Liver (tissue), 9 donors: Measurements from ENCODE around the gene TBRG4. TPM values are rescaled to one million over a fixed set of nuclear protein-coding genes. Genes with fewer than 3 reads are reported as not detected.

Experiments
- DNase-seq: peaks from one replicate; pipeline ENCODE4 v3.0.0-alpha.2; 2017; ENCODE audit warnings: low spot score
- H3K27ac ChIP-seq, 2 donors: one replicate each; pipeline ENCODE4 v1.7.0; 2013; ENCODE audit warnings: inconsistent platforms in 2 of 2, low read length in 2 of 2, control low read depth in 1 of 2, low read depth in 1 of 2, mild to moderate bottlenecking in 1 of 2
- H3K27me3 ChIP-seq, 4 donors: one replicate each; pipeline versions ENCODE4 v1.6.1 to v1.7.0; 2013; ENCODE audit warnings: low read length in 3 of 4, inconsistent platforms in 1 of 4, mild to moderate bottlenecking in 1 of 4, moderate library complexity in 1 of 4; ENCODE audit not compliant: control insufficient read depth in 4 of 4, insufficient read depth in 4 of 4
- H3K36me3 ChIP-seq, 4 donors: one replicate each; pipeline versions ENCODE4 v1.6.1 to v1.7.0; 2013; ENCODE audit warnings: low read length in 3 of 4, mild to moderate bottlenecking in 3 of 4, low read depth in 1 of 4, moderate library complexity in 1 of 4; ENCODE audit not compliant: control insufficient read depth in 4 of 4, insufficient read depth in 3 of 4
- H3K4me1 ChIP-seq, 4 donors: one replicate each; pipeline versions ENCODE4 v1.6.1 to v1.7.0; 2013; ENCODE audit warnings: low read length in 3 of 4, mild to moderate bottlenecking in 3 of 4, moderate library complexity in 1 of 4; ENCODE audit not compliant: control insufficient read depth in 4 of 4, insufficient read depth in 4 of 4
- H3K4me3 ChIP-seq, 3 donors: one replicate each; pipeline versions ENCODE4 v1.6.1 to v1.7.0; 2013; ENCODE audit warnings: low read length in 3 of 3, control low read depth in 1 of 3, low read depth in 1 of 3, mild to moderate bottlenecking in 1 of 3
- H3K9ac ChIP-seq, 2 donors: one replicate each; pipeline ENCODE4 v1.7.0; 2013; ENCODE audit warnings: low read length in 2 of 2, mild to moderate bottlenecking in 2 of 2, moderate library complexity in 2 of 2, control low read depth in 1 of 2, low read depth in 1 of 2
- H3K9me3 ChIP-seq, 4 donors: one replicate each; pipeline versions ENCODE4 v1.6.1 to v1.7.0; 2013; ENCODE audit warnings: low read length in 3 of 4; ENCODE audit not compliant: control insufficient read depth in 4 of 4
- ATF3 ChIP-seq: IDR thresholded peaks from 2 replicates; pipeline ENCODE4 v1.6.1; 2016; ENCODE audit warnings: antibody characterized with exemption
- CTCF ChIP-seq: fragments of 150-350 bp; IDR thresholded peaks from 2 replicates; pipeline ENCODE4 v1.5.1; 2017; ENCODE audit warnings: improper control_type of control experiment, low read depth, low read length; ENCODE audit not compliant: missing input control
- FOXA1 ChIP-seq: IDR thresholded peaks from 2 replicates; pipeline ENCODE4 v1.6.1; 2016; ENCODE audit warnings: antibody characterized with exemption
- FOXA2 ChIP-seq: IDR thresholded peaks from 2 replicates; pipeline ENCODE4 v1.6.1; 2016; ENCODE audit warnings: antibody characterized with exemption
- GABPA ChIP-seq, 2 donors: IDR thresholded peaks in 1 of 2; conservative IDR thresholded peaks in 1 of 2; 2 replicates each; pipeline ENCODE4 v1.6.1; 2016; ENCODE audit warnings: antibody characterized with exemption in 2 of 2, mild to moderate bottlenecking in 1 of 2, moderate library complexity in 1 of 2
- HNF4A ChIP-seq, 2 donors: conservative IDR thresholded peaks; 2 replicates each; pipeline ENCODE4 v1.6.1; 2016; ENCODE audit warnings: antibody characterized with exemption in 2 of 2, mild to moderate bottlenecking in 2 of 2
- HNF4G ChIP-seq: IDR thresholded peaks from 2 replicates; pipeline ENCODE4 v1.6.1; 2016; ENCODE audit warnings: antibody characterized with exemption
- JUND ChIP-seq, 2 donors: IDR thresholded peaks; 2 replicates each; pipeline ENCODE4 v1.6.1; 2016; ENCODE audit warnings: antibody characterized with exemption in 2 of 2
- MAX ChIP-seq: IDR thresholded peaks from 2 replicates; pipeline ENCODE4 v1.6.1; 2016; ENCODE audit warnings: antibody characterized with exemption
- NR2F2 ChIP-seq: IDR thresholded peaks from 2 replicates; pipeline ENCODE4 v1.6.1; 2016; ENCODE audit warnings: antibody characterized with exemption
- RAD21 ChIP-seq, 2 donors: IDR thresholded peaks; 2 replicates each; pipeline ENCODE4 v1.6.1; 2016; ENCODE audit warnings: antibody characterized with exemption in 2 of 2, mild to moderate bottlenecking in 2 of 2
- RXRA ChIP-seq, 2 donors: IDR thresholded peaks; 2 replicates each; pipeline ENCODE4 v1.6.1; 2017 to 2018; ENCODE audit warnings: antibody characterized with exemption in 2 of 2, mild to moderate bottlenecking in 1 of 2
- SP1 ChIP-seq: IDR thresholded peaks from 2 replicates; pipeline ENCODE4 v1.6.1; 2018; ENCODE audit warnings: antibody characterized with exemption, mild to moderate bottlenecking
- TAF1 ChIP-seq: conservative IDR thresholded peaks from 2 replicates; pipeline ENCODE4 v1.6.1; 2016; ENCODE audit warnings: antibody characterized with exemption, mild to moderate bottlenecking
- YY1 ChIP-seq: IDR thresholded peaks from 2 replicates; pipeline ENCODE4 v1.6.1; 2016; ENCODE audit warnings: antibody characterized with exemption, mild to moderate bottlenecking
- WGBS: extraction: QIAGEN DNeasy Blood & Tissue Kit; methylation state at CpG from one replicate; pipeline ENCODE4 v1.1.7; 2013; 5-methylcytosine and 5-hydroxymethylcytosine counted together
- polyA plus RNA-seq, 2 donors: library from polyadenylated mRNA; stranded (reverse) in 1 of 2; unstranded in 1 of 2; fragments of 200-250 nt in 1 of 2; fragments of >200 nt in 1 of 2; fragmentation: Nextera tagmentation in 1 of 2; extraction: Ambion mirVana in 1 of 2; gene quantifications; one replicate each; pipeline versions ENCODE4 v1.2.1 to v1.2.3, GENCODE V29; 2013 to 2015
- total RNA-seq, 2 donors: library from RNA; depleted of rRNA; stranded (reverse); fragments of >200 nt; gene quantifications; one replicate each; pipeline ENCODE4 v1.2.3, GENCODE V29; 2014
- donor health status: healthy.
- donor health status: healthy.
- donor health status: healthy.
- donor health status: healthy.
- donor health status: healthy.

Gene TBRG4
- total and polyA plus RNA-seq, 4 donors = 30.3 to 47.6 (median 38.2) TPM

GRCh38 chr7:45100761-45101480, 10.6 kb downstream of the TBRG4 start (continued):
- TF ChIP-seq CTCF = no peak
- no peak for TF ChIP-seq HNF4A (conservative IDR thresholded peaks at IDR 0.05)
- no peak for TF ChIP-seq HNF4G
- no peak for TF ChIP-seq GABPA (IDR thresholded peaks at IDR 0.05 in 1 of 2, conservative IDR thresholded peaks at IDR 0.05 in 1 of 2)
- TF ChIP-seq RAD21 (IDR thresholded peaks at IDR 0.05) = no peak
- TF ChIP-seq TAF1 = no peak

GRCh38 chr7:45099891-45100760, 11.4 kb downstream of the TBRG4 start:
- H3K4me3 ChIP-seq = no peak overlapping the region
- 95% methylated on average over 16 of the region's 16 CpGs for WGBS
- H3K27ac ChIP-seq = no peak overlapping the region
- no peak for DNase-seq
- no peaks in the 10 kb centered on the region for H3K9me3 ChIP-seq
- H3K27me3 ChIP-seq = no peaks in the 10 kb centered on the region
- TF ChIP-seq CTCF = no peak
- TF ChIP-seq NR2F2 = no peak
- TF ChIP-seq ATF3 = no peak
- TF ChIP-seq HNF4G = no peak
- no peak for TF ChIP-seq RAD21 (IDR thresholded peaks at IDR 0.05)
- TF ChIP-seq GABPA (IDR thresholded peaks at IDR 0.05 in 1 of 2, conservative IDR thresholded peaks at IDR 0.05 in 1 of 2) = no peak
- no peak for TF ChIP-seq SP1
- no peak for TF ChIP-seq YY1
- no peak for TF ChIP-seq MAX
- TF ChIP-seq RXRA (IDR thresholded peaks at IDR 0.05) = no peak
- no peak for TF ChIP-seq HNF4A (conservative IDR thresholded peaks at IDR 0.05)
- no peak for TF ChIP-seq FOXA1
- TF ChIP-seq JUND (IDR thresholded peaks at IDR 0.05) = no peak
- TF ChIP-seq FOXA2 = no peak
- TF ChIP-seq TAF1 = no peak
- H3K36me3 ChIP-seq = peaks cover 39 to 62% (median 55%) of the 10 kb centered on the region in 4 donors
- H3K9ac ChIP-seq = no peak overlapping the region
- no peaks in the 10 kb centered on the region for H3K4me1 ChIP-seq
